ENCODE measurements around the gene MTERF4.

MTERF4 gene

GRCh38 chr2:241114836-241115235 lies 12.7 kb upstream of the MTERF4 start:
- Histone ChIP-seq H3K36me3 (replicated peaks; ENCODE audit: low read depth, low read length) (peaks cover 36% of the 10 kb centered on the region), H4K20me1 (ENCODE audit: insufficient read depth, low read length) (no peaks in the 10 kb centered on the region), H2AFZ (ENCODE audit: low read depth, low read length) (no peak overlapping the region), H3K27me3 (ENCODE audit: low read depth, low read length) (no peaks in the 10 kb centered on the region), H3K4me1 (ENCODE audit: low read length) (peaks cover 25% of the 10 kb centered on the region), H3K79me2 (ENCODE audit: low read length) (peaks cover 53% of the 10 kb centered on the region), H3K9me3 (ENCODE audit: insufficient read depth, low read length) (no peaks in the 10 kb centered on the region), H3K9ac (ENCODE audit: low read length) (no peak overlapping the region), H3K27ac (ENCODE audit: low read length) (no peak overlapping the region), H3K4me2 (ENCODE audit: low read length) (no peak overlapping the region), H3K4me3 (ENCODE audit: low read length) (no peak overlapping the region)
- TF ChIP-seq CTCF (IDR thresholded peaks at IDR 0.05; ENCODE audit: low read depth, low read length) (no peak), EZH2phosphoT487 (IDR thresholded peaks at IDR 0.05; ENCODE audit: low read depth) (no peak)

- Histone ChIP-seq H3K9me3 (ENCODE audit: insufficient read depth, low read length) (no peaks in the 10 kb centered on the region), H4K20me1 (ENCODE audit: insufficient read depth, low read length) (no peaks in the 10 kb centered on the region), H3K27me3 (ENCODE audit: low read depth, low read length) (no peaks in the 10 kb centered on the region), H3K4me1 (ENCODE audit: low read length) (peaks cover 28% of the 10 kb centered on the region), H3K4me2 (ENCODE audit: low read length) (no peak overlapping the region), H3K79me2 (ENCODE audit: low read length) (peaks cover 54% of the 10 kb centered on the region), H3K9ac (ENCODE audit: low read length) (no peak overlapping the region), H3K27ac (ENCODE audit: low read length) (0 out of 2 replicates have a peak overlapping the region, but pooled peaks have one; percentile 92), H2AFZ (ENCODE audit: low read depth, low read length) (no peak overlapping the region), H3K4me3 (ENCODE audit: low read length) (no peak overlapping the region), H3K36me3 (replicated peaks; ENCODE audit: low read depth, low read length) (peaks cover 46% of the 10 kb centered on the region)
- TF ChIP-seq EZH2phosphoT487 (IDR thresholded peaks at IDR 0.05; ENCODE audit: low read depth) (no peak), CTCF (IDR thresholded peaks at IDR 0.05; ENCODE audit: low read depth, low read length) (no peak)
Observed at GRCh38 chr2:241112592-241112991, 10.5 kb upstream of the MTERF4 start.

- peak overlapping the region; percentile 92 for H3K27ac ChIP-seq (ENCODE audit: low read length)
- no peak overlapping the region for H3K4me3 ChIP-seq (ENCODE audit: low read length)
- H3K36me3 ChIP-seq (replicated peaks; ENCODE audit: low read depth, low read length), result peaks cover 44% of the 10 kb centered on the region
Observed at GRCh38 chr2:241112046-241112445, 10.0 kb upstream of the MTERF4 start.

DNA sequence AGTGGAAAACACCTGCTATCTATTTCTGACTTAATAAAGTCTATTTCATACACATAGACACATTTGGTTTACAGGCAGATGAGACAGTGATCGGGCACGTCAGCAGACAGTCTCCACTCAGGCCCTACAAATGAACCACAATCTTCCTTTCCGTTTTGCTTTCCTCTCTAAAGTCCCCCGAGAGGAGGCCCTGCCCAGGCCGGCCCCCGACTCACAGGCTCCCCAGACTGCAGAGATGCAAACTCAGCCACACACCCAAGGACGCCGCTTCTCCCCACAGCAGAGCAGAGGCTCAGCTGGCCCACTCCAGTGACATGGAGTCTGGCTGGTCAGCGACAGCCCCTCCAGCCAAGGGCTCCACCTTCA lies 9.3 kb upstream of the MTERF4 start:
- Histone ChIP-seq H4K20me1 (ENCODE audit: insufficient read depth, low read length) (no peaks in the 10 kb centered on the region), H3K36me3 (replicated peaks; ENCODE audit: low read depth, low read length) (peaks cover 41% of the 10 kb centered on the region), H3K79me2 (ENCODE audit: low read length) (peaks cover 42% of the 10 kb centered on the region), H3K27ac (ENCODE audit: low read length) (peak overlapping the region; percentile 92), H3K9me3 (ENCODE audit: insufficient read depth, low read length) (no peaks in the 10 kb centered on the region), H3K4me2 (ENCODE audit: low read length) (peak overlapping the region; percentile 71), H3K27me3 (ENCODE audit: low read depth, low read length) (no peaks in the 10 kb centered on the region), H3K9ac (ENCODE audit: low read length) (peak overlapping the region; percentile 74), H2AFZ (ENCODE audit: low read depth, low read length) (no peak overlapping the region), H3K4me1 (ENCODE audit: low read length) (peaks cover 28% of the 10 kb centered on the region), H3K4me3 (ENCODE audit: low read length) (peak overlapping the region; percentile 22; the same call in 1 of the 2 replicates)
- no peak for TF ChIP-seq CTCF (IDR thresholded peaks at IDR 0.05; ENCODE audit: low read depth, low read length)

More at GRCh38 chr2:241112046-241112445, 10.0 kb upstream of the MTERF4 start:
- peaks cover 28% of the 10 kb centered on the region for H3K4me1 ChIP-seq (ENCODE audit: low read length)
- no peak overlapping the region for H3K9ac ChIP-seq (ENCODE audit: low read length)
- peaks cover 48% of the 10 kb centered on the region for H3K79me2 ChIP-seq (ENCODE audit: low read length)
- H3K27me3 ChIP-seq (ENCODE audit: low read depth, low read length), result no peaks in the 10 kb centered on the region
- no peaks in the 10 kb centered on the region for H3K9me3 ChIP-seq (ENCODE audit: insufficient read depth, low read length)
- no peak overlapping the region for H3K4me2 ChIP-seq (ENCODE audit: low read length)
- TF ChIP-seq EZH2phosphoT487 (IDR thresholded peaks at IDR 0.05; ENCODE audit: low read depth) (no peak), CTCF (IDR thresholded peaks at IDR 0.05; ENCODE audit: low read depth, low read length) (no peak)
- H4K20me1 ChIP-seq (ENCODE audit: insufficient read depth, low read length), result no peaks in the 10 kb centered on the region
- no peak overlapping the region for H2AFZ ChIP-seq (ENCODE audit: low read depth, low read length)

Measured in OCI-LY3 (cell line).